IPS-15b (cell line): ENCODE data around the gene TSC22D2.

ENCODE experiments used
- H3K27me3 ChIP-seq: one replicate; pipeline ENCODE4 v1.6.1; 2013; ENCODE audit warnings: low read length; ENCODE audit not compliant: control insufficient read depth, insufficient read depth
- H3K36me3 ChIP-seq: one replicate; pipeline ENCODE4 v1.6.1; 2013; ENCODE audit warnings: low read length; ENCODE audit not compliant: control insufficient read depth, insufficient read depth
- H3K4me1 ChIP-seq: one replicate; pipeline ENCODE4 v1.6.1; 2013; ENCODE audit warnings: mild to moderate bottlenecking, low read length; ENCODE audit not compliant: control insufficient read depth, insufficient read depth
- H3K4me3 ChIP-seq: one replicate; pipeline ENCODE4 v1.5.1; 2013; ENCODE audit warnings: low read depth, low read length
- H3K9ac ChIP-seq: one replicate; pipeline ENCODE4 v1.6.1; 2013; ENCODE audit warnings: low read depth, mild to moderate bottlenecking, low read length
- H3K9me3 ChIP-seq: one replicate; pipeline ENCODE4 v1.6.1; 2013; ENCODE audit warnings: mild to moderate bottlenecking, low read length; ENCODE audit not compliant: control insufficient read depth, insufficient read depth

Gene TSC22D2

DNA sequence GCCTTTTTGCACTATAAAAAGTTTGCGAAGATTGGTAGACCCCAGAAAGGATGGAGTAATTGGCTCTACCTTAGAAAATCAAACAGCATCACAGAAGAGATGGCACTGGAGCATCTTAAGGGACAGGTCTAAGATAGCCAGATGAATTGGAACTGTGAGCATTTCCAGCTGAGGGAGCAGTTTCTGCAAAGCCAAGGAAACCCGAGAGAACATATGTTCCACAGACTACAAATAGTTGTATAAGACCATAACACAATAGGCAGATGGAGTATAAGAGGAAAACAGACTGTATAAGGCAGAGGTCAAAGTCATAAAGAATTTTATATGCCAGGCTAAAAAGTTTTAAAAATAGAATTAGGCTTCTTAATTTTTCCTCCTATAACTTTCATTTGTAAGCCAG lies 46.0 kb downstream of the TSC22D2 start:
- Histone ChIP-seq H3K9me3 (no peaks in the 10 kb centered on the region), H3K36me3 (no peaks in the 10 kb centered on the region), H3K9ac (no peak overlapping the region), H3K27me3 (no peaks in the 10 kb centered on the region), H3K4me3 (no peak overlapping the region), H3K4me1 (peaks cover 3% of the 10 kb centered on the region)

DNA sequence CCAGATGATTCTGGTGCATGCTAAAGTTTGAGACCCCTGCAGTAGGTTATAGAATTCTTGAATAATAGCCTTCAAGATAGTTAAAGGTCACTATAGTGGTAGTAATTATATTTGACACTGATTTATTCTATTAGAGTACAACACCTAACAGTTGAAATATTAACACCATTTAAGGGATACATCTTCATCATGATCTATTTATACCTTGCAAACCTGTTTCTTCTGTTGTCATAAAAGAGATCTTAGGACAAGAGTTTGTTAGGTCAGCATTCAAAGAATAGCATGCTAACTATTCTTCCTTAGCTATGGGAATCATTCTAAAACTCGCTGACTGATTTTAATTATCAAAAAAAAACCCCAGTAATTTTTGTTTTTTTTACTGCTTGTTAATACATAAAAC lies 46.5 kb downstream of the TSC22D2 start:
- Histone ChIP-seq H3K4me1 (peaks cover 3% of the 10 kb centered on the region), H3K36me3 (no peaks in the 10 kb centered on the region), H3K9ac (no peak overlapping the region), H3K9me3 (no peaks in the 10 kb centered on the region), H3K4me3 (no peak overlapping the region), H3K27me3 (no peaks in the 10 kb centered on the region)

DNA sequence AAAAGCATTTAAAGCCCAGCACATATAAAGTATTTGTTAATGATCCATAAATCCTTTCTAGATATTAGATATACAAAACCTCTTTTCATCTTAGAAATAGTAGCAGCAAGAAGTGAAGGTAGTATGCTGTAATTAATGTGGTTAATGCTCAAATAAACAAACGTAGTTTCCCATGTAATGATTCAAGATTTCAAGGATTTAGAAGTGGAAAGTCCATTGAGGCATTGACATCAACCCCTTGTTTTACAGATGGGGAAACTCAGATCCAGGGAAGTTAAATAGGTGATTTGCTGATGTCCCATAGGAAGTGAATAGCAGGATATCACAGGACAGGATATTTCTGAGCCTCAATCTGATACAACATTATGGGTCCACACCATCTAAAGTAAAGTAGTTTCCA lies 47.2 kb downstream of the TSC22D2 start:
- no peak overlapping the region for H3K9ac ChIP-seq
- no peaks in the 10 kb centered on the region for H3K27me3 ChIP-seq
- H3K36me3 ChIP-seq = no peaks in the 10 kb centered on the region
- no peaks in the 10 kb centered on the region for H3K9me3 ChIP-seq
- peaks cover 5% of the 10 kb centered on the region for H3K4me1 ChIP-seq
- no peak overlapping the region for H3K4me3 ChIP-seq

DNA sequence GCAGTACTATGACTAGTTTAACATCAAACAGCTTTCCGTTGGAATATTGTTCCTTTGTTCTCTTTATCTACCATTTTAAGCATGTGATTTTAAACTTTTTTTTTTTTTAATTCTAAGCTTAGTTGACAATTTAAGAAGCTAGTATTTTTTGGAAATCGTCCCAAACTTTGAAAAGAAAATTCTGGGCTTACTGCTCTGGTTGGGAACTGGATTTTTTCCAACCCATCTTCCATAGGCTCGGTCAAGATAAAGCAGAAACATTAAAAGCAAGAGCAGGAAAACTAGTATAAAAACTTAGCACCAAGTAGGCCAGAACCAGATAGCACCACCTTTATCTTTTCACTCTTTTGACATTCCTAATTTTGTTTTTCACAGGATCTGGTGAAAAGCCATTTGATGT lies 49.9 kb downstream of the TSC22D2 start:
- Histone ChIP-seq H3K36me3 (no peaks in the 10 kb centered on the region), H3K4me3 (no peak overlapping the region), H3K9ac (no peak overlapping the region), H3K9me3 (no peaks in the 10 kb centered on the region), H3K27me3 (no peaks in the 10 kb centered on the region), H3K4me1 (peaks cover 6% of the 10 kb centered on the region)

DNA sequence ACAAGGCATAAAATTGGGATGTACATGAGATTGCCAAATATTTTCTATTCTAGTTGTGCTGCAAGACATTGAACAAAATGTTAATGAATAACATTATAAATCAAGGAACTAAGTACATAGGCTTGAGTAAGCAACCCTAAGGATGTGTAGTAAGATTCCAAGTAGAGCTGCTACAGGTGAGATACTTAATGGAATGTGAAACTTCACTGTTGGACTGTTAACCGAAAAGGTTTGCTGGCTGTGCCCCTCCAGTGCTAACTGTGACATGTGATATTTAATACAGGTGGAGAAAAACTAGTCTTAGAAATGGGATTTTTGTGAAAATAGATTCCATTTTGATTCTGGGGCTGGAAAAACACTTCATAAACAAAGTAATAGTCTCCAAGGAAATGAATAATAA lies 52.4 kb downstream of the TSC22D2 start:
- peaks cover 6% of the 10 kb centered on the region for H3K4me1 ChIP-seq
- H3K9me3 ChIP-seq = no peaks in the 10 kb centered on the region
- no peaks in the 10 kb centered on the region for H3K27me3 ChIP-seq
- H3K9ac ChIP-seq = no peak overlapping the region
- H3K36me3 ChIP-seq = no peaks in the 10 kb centered on the region
- H3K4me3 ChIP-seq = no peak overlapping the region

DNA sequence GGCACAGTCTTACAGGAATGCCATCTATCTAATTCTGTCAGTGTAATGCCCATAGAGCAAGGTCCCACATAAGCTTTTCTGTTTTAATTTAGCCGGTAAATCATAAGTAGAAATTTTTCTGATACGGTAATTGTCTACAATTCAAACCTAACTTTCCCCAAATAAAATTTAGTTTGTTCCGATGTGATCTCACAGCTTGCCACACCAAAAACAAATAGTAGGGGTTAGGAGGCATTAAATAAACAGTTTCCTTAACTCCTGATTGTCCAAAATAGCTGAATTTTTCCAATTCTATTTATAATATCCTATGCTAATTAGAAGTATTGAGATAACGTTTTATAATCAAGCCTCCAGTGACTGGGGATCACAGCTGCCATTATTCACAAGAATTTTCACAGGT lies 53.3 kb downstream of the TSC22D2 start:
- peaks cover 6% of the 10 kb centered on the region for H3K4me1 ChIP-seq
- H3K9me3 ChIP-seq = no peaks in the 10 kb centered on the region
- H3K9ac ChIP-seq = no peak overlapping the region
- no peaks in the 10 kb centered on the region for H3K27me3 ChIP-seq
- H3K4me3 ChIP-seq = no peak overlapping the region
- H3K36me3 ChIP-seq = no peaks in the 10 kb centered on the region

DNA sequence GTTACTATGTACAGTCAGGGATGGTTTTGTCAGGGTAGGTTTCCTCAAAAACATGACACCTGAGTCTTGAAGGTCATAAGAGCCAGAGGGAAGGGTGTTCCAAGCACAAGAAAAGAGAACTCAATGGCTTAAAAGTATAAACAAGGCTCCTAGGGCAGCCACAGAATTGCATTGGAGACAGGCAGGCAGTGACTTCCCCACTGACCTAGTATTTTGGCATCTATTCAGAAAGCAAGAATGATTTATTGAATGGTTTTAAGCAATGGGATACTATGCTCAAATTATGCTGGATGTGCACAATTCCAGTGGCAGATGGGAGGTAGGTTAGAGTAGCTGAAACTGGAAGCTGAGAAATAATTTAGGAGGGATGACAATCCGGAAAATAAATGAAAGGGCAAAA lies 54.0 kb downstream of the TSC22D2 start:
- Histone ChIP-seq H3K9me3 (no peaks in the 10 kb centered on the region), H3K4me3 (no peak overlapping the region), H3K36me3 (no peaks in the 10 kb centered on the region), H3K4me1 (peaks cover 6% of the 10 kb centered on the region), H3K27me3 (no peaks in the 10 kb centered on the region), H3K9ac (no peak overlapping the region)

DNA sequence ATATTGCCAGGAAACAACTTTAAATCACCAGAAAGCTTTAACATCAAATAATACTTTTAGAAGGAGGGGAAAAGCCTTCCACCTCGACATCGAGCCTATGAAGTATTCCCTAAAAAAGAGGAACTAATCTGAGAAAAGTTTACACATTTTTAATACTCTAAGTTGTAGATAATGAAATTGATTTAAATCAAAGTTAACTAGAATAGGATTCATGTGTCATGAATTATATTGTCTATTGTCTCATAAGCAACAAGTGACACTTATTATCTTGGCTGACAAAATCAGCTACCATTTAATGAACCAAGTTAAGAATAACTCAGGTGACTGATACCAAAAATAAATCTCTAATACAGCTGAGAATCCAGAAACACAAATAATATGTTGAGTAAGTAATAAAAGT lies 56.6 kb downstream of the TSC22D2 start:
- Histone ChIP-seq H3K9ac (no peak overlapping the region), H3K36me3 (no peaks in the 10 kb centered on the region), H3K4me1 (peaks cover 7% of the 10 kb centered on the region), H3K4me3 (no peak overlapping the region), H3K27me3 (no peaks in the 10 kb centered on the region), H3K9me3 (no peaks in the 10 kb centered on the region)

DNA sequence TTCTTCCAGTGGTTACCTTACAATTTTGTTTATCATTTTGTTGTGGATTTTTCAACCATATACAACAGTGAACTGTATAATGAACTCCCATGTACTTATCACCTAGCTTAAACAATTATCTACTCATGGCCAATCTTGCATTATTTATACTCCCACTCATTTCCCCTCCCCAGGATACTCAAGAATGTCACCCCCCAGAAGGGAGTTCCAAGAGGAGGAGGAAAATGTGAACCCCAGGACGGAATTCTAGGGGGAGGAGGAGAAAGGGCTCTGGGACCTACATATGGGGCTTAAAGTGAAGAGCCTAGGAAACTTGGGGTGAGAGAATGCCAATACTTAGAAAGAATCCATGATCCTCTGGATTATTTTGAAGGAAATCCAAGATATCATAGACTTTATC lies 59.3 kb downstream of the TSC22D2 start:
- H3K9me3 ChIP-seq = no peaks in the 10 kb centered on the region
- H3K4me1 ChIP-seq = peaks cover 2% of the 10 kb centered on the region
- H3K4me3 ChIP-seq = no peak overlapping the region
- H3K27me3 ChIP-seq = no peaks in the 10 kb centered on the region
- no peaks in the 10 kb centered on the region for H3K36me3 ChIP-seq
- no peak overlapping the region for H3K9ac ChIP-seq

DNA sequence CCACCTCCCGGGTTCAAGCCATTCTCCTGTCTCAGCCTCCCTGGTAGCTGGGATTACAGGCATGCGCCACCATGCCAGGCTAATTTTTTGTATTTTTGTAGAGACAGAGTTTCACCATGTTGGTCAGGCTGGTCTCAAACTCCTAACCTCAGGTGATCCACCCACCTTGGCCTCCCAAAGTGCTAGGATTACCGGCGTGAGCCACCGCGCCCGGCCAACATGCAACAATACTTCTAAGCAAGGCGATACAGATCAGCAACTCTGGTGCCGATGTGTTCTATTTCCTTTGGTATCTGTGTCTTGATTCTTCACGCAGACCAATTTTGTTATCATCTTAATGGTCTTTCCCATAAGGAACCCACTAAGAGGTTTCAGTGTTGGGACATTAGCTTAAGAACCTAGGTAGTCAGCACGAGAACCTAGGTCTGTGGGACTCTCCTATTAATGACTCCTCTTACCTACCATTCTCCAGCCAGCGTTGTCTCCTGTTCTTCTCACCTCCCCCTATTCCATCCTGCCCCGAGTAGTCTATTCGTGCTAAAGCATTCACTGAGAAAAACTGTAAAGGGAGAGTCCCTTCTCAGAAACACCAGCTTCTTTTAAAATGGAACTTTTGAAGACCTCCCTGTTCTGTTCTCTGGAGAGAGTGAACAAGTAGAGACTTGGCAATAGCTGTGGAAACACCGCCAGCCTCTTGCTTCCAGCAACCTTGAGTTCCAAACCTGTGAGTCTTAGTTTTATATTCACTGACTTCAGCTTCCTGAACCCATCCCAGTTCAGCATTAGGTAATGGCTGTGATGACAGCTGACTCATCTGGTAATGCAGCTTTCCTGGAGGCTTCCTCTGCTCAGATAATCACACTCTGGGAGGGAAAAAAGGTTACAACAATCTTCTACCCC lies 61.2 kb downstream of the TSC22D2 start:
- H3K9ac ChIP-seq = no peak overlapping the region
- H3K27me3 ChIP-seq = no peaks in the 10 kb centered on the region
- H3K4me3 ChIP-seq = no peak overlapping the region
- no peaks in the 10 kb centered on the region for H3K36me3 ChIP-seq
- H3K4me1 ChIP-seq = peaks cover 2% of the 10 kb centered on the region
- H3K9me3 ChIP-seq = no peaks in the 10 kb centered on the region

DNA sequence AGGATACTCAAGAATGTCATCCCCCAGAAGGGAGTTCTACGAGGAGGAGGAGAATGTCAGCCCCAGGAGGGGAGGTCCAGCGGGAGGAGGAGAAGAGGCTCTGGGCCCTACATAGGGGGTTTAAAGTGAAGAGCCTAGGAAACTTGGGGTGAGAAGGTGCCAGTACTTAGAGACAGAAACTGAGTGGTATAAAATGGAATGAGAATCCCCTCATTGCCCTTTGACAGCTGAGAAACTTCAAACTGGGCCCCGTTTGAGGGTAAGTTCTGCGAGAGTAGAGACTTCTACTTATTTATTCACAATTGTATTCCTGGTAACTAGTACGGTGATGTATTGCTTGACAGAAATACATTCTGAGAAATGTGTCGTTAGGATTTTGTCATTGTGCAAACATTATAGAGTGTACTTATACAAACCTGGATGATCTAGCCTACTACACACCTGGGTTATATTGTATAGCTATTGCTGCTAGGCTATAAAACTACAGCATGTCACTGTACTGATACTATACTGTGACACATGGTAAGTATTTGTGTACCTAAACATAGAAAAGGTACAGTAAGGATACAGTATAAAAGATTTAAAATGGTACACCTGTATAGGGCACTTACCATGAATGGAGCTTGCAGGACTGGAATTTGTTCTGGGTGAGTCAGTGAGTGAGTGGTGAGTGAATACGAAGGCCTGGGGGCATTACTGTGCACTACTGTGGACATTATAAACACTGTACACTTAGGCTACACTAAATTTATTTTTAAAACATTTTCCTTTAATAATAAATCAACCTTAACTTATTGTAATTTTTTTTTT lies 62.0 kb downstream of the TSC22D2 start:
- peaks cover 2% of the 10 kb centered on the region for H3K4me1 ChIP-seq
- no peaks in the 10 kb centered on the region for H3K9me3 ChIP-seq
- H3K9ac ChIP-seq = no peak overlapping the region
- no peaks in the 10 kb centered on the region for H3K27me3 ChIP-seq
- no peak overlapping the region for H3K4me3 ChIP-seq
- H3K36me3 ChIP-seq = no peaks in the 10 kb centered on the region

DNA sequence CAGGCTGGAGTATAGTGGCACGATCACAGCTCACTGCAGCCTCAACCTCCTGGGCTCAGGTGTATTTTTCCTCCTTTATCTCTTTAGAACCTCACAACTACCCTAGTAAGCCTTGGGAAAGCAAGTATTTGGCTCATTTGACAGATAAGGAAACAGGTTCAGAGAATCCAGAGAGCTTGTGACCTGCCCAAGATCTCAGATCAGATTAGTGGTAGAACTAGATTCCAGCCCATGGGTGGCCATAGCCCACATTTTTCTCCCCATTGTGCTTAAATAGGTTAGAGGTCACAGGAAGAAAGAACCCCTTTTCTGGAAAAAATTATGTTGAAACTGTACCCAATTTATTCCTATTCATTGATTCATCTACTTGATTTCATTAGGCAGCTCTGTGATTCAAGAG lies 64.3 kb downstream of the TSC22D2 start:
- no peak overlapping the region for H3K4me3 ChIP-seq
- H3K9ac ChIP-seq = no peak overlapping the region
- H3K9me3 ChIP-seq = no peaks in the 10 kb centered on the region
- peaks cover 2% of the 10 kb centered on the region for H3K4me1 ChIP-seq
- no peaks in the 10 kb centered on the region for H3K36me3 ChIP-seq
- H3K27me3 ChIP-seq = no peaks in the 10 kb centered on the region
